ENCODE data around the gene CNMD. TPM values are rescaled to one million over a fixed set of nuclear protein-coding genes. Genes with fewer than 3 reads are reported as not detected.
"Not testable (repeated sequence)": the region's sequence is repeated elsewhere in the genome, so short reads cannot be mapped to it uniquely, and the experiment has no call there.

CNMD gene
- polyA plus RNA-seq, 3 donors: 0.72 to 1.4 (median 0.93) TPM

GRCh38 chr13:52746141-52746540, 6.5 kb upstream of the CNMD start:
- DNase-seq (ENCODE audit: low read depth in 3 of 3, low spot score in 2 of 3): no peak

GRCh38 chr13:52744842-52745375, 5.3 kb upstream of the CNMD start:
- no peak for DNase-seq (ENCODE audit: low read depth in 3 of 3, low spot score in 2 of 3)

- DNase-seq (ENCODE audit: low read depth in 3 of 3, low spot score in 2 of 3): no peak
These were observed 4.4 kb upstream of the CNMD start for GRCh38 chr13:52743988-52744387.

GRCh38 chr13:52743569-52743968, 3.9 kb upstream of the CNMD start:
- DNase-seq (ENCODE audit: low read depth in 3 of 3, low spot score in 2 of 3): no peak

GRCh38 chr13:52738719-52739467, 727 bp downstream of the CNMD start:
- no peak for DNase-seq (ENCODE audit: low read depth in 3 of 3, low spot score in 2 of 3)

GRCh38 chr13:52737965-52738364, 1.7 kb downstream of the CNMD start:
- no peak for DNase-seq (ENCODE audit: low read depth in 3 of 3, low spot score in 2 of 3)

- no peak for DNase-seq (ENCODE audit: low read depth in 3 of 3, low spot score in 2 of 3)
These were observed 2.2 kb downstream of the CNMD start for GRCh38 chr13:52737451-52737850.

GRCh38 chr13:52736891-52737290, 2.7 kb downstream of the CNMD start:
- no peak for DNase-seq (ENCODE audit: low read depth in 3 of 3, low spot score in 2 of 3)

- no peak for DNase-seq (ENCODE audit: low read depth in 3 of 3, low spot score in 2 of 3)
These were observed 5.5 kb downstream of the CNMD start for GRCh38 chr13:52734075-52734623.

- DNase-seq (ENCODE audit: low read depth in 3 of 3, low spot score in 2 of 3): no peak
These were observed 13.4 kb downstream of the CNMD start for GRCh38 chr13:52726258-52726657.

- no peak for DNase-seq (ENCODE audit: low read depth in 3 of 3, low spot score in 2 of 3)
These were observed 14.3 kb downstream of the CNMD start for GRCh38 chr13:52725302-52725701.

GRCh38 chr13:52723181-52723580, 16.4 kb downstream of the CNMD start:
- no peak for DNase-seq (ENCODE audit: low read depth in 3 of 3, low spot score in 2 of 3)

GRCh38 chr13:52721356-52721755, 18.3 kb downstream of the CNMD start:
- not testable (repeated sequence) for DNase-seq (ENCODE audit: low read depth in 3 of 3, low spot score in 2 of 3)

GRCh38 chr13:52720904-52721303, 18.7 kb downstream of the CNMD start:
- not testable (repeated sequence) for DNase-seq (ENCODE audit: low read depth in 3 of 3, low spot score in 2 of 3)

GRCh38 chr13:52713894-52714293, 25.7 kb downstream of the CNMD start:
- DNase-seq (ENCODE audit: low read depth in 3 of 3, low spot score in 2 of 3): no peak

GRCh38 chr13:52712385-52712784, 27.2 kb downstream of the CNMD start:
- DNase-seq (ENCODE audit: low read depth in 3 of 3, low spot score in 2 of 3): no peak

GRCh38 chr13:52711286-52711685, 28.3 kb downstream of the CNMD start:
- no peak for DNase-seq (ENCODE audit: low read depth in 3 of 3, low spot score in 2 of 3)

- not testable (repeated sequence) for DNase-seq (ENCODE audit: low read depth in 3 of 3, low spot score in 2 of 3)
These were observed 31.4 kb downstream of the CNMD start for GRCh38 chr13:52708266-52708665.

GRCh38 chr13:52707375-52707774, 32.2 kb downstream of the CNMD start:
- DNase-seq (ENCODE audit: low read depth in 3 of 3, low spot score in 2 of 3): no peak

GRCh38 chr13:52706081-52706480, 33.5 kb downstream of the CNMD start:
- DNase-seq (ENCODE audit: low read depth in 3 of 3, low spot score in 2 of 3): no peak

GRCh38 chr13:52703482-52703881, 36.1 kb downstream of the CNMD start:
- DNase-seq (ENCODE audit: low read depth in 3 of 3, low spot score in 2 of 3): no peak

GRCh38 chr13:52701728-52702465, 37.7 kb downstream of the CNMD start:
- DNase-seq (ENCODE audit: low read depth in 3 of 3, low spot score in 2 of 3): no peak
